Stimulated activated CD8-positive, alpha-beta memory T cell treated with anti-CD3 and anti-CD28 coated beads, Interleukin-12 subunit alpha, Interleukin-12 subunit beta, amount 100 ng/mL, for 1 hour (primary cell): ENCODE measurements around the gene ARID3C.

ENCODE experiments used
- DNase-seq: peaks from one replicate; pipeline ENCODE4 v3.0.0-alpha.2; 2020; ENCODE audit warnings: low read depth

Gene ARID3C, protein sequence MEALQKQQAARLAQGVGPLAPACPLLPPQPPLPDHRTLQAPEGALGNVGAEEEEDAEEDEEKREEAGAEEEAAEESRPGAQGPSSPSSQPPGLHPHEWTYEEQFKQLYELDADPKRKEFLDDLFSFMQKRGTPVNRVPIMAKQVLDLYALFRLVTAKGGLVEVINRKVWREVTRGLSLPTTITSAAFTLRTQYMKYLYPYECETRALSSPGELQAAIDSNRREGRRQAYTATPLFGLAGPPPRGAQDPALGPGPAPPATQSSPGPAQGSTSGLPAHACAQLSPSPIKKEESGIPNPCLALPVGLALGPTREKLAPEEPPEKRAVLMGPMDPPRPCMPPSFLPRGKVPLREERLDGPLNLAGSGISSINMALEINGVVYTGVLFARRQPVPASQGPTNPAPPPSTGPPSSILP

GRCh38 chr9:34628656-34629490 lies at the start of gene ARID3C:
Gene ARID3C (minus strand): TSS chr9:34629066. CDS start chr9:34628014, 1,052 bp downstream.
- DNase-seq, result no peak

GRCh38 chr9:34675869-34676268 lies 47.0 kb upstream of the ARID3C start:
- DNase-seq, result no peak

- peak; percentile 38 for DNase-seq
Measured at GRCh38 chr9:34675048-34675714, 46.3 kb upstream of the ARID3C start.

GRCh38 chr9:34674440-34674839 lies 45.6 kb upstream of the ARID3C start:
- DNase-seq, result no peak

GRCh38 chr9:34671307-34671706 lies 42.4 kb upstream of the ARID3C start:
- DNase-seq, result no peak

GRCh38 chr9:34669809-34670562 lies 41.1 kb upstream of the ARID3C start:
- no peak for DNase-seq

DNA sequence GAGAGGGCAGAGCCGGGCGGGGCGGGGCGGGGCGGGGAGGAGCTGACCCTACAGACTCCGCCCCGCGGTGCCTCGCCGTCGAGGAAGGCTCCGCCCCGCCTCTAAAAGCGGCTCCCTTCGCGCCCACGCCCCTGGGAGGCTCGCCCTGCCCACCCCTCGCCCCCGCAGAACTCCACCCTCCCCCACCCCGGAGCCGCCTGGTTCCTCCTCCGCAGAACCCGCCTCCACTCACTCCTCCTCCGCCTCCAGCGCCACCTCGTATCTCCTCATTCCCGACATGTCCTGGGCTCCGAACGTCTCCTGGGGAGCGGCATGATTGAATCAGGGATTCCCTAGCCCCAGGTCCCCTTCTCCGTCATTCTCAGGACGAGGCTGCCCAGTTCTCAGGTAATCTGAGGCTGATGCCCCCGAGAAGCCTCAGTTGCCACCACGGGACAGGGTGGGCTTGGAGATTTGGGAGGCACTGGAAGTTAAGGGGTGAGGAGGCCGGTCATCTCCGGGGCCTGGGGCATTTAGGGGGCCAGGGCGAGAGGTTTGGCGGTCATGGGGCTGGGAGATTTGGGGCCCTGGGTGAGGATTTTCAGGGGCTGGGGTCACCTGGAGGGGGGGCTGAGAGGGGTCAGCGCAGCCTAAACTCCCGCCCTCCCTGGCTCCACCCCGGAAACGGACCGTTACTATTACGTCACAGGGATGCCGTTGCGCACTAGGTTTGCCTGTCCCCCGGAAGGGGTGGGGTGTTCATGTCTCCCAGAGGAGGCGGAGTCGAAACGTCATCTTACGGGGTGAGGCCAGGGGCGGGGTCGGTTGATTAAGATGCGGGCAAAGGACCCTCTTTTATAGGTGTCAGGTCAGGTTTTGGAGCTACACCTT lies 36.8 kb upstream of the ARID3C start:
- DNase-seq, result peak; percentile 86

DNA sequence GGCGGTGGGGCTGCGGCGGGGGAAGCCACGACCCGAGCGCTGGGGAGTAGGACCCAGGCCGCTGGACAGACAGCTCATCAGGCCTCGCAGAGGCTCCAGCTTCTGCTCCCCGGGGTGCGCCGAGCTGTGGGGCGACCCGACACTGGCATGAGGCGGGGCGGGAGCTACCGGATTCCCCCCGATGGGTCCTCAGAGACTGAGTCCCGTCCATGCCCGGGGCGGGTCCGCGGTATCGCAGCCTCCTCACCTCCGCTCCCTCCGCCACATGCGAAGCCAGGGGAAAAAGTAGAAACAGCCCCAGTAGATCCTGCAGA lies 36.2 kb upstream of the ARID3C start:
- no peak for DNase-seq

DNA sequence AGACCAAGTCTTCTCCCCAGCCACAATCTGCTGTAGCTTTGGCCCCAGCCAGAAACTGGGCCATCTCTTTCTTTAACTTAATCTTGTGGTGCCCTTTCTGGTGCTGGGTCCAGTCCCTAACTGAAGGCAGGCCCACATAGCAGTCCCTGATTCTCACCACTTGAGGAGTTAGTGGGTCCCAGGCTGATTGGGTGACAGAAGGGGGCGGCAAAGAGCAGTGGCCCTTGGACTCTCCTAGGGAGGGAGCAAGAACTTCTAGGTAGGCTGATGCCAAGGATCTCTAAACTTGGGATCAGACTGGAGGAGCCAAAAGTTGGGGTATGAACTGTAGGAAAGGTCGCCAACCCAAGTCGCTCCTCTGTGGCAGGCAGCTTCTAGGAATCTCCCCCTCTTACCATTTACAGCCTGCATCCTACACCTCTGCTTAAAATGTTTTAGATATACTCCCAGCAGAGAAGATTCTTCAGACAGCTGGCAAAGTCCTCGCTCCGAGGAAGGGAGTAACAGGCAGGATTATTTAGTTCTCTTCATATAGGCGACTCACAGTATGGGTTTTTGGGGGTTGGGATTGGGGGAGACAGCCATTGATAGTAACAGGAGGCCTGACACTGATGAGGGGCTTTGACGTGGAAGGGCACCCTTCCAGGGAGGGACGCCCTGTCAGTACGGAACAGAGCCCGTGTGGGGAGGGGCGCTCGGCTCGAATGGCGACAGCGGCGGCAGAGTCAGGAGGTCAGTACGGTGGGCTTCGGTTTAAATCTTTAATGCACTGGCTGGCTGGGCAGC lies 35.6 kb upstream of the ARID3C start:
- peak; percentile 56 for DNase-seq

GRCh38 chr9:34663303-34663605 lies 34.4 kb upstream of the ARID3C start:
- DNase-seq, result no peak

- DNase-seq, result no peak
Measured at GRCh38 chr9:34662526-34663302, 33.8 kb upstream of the ARID3C start, which contains the start of gene CCL27. Gene CCL27 (minus strand): TSS chr9:34662657. CDS start chr9:34662633, 24 bp downstream.

DNA sequence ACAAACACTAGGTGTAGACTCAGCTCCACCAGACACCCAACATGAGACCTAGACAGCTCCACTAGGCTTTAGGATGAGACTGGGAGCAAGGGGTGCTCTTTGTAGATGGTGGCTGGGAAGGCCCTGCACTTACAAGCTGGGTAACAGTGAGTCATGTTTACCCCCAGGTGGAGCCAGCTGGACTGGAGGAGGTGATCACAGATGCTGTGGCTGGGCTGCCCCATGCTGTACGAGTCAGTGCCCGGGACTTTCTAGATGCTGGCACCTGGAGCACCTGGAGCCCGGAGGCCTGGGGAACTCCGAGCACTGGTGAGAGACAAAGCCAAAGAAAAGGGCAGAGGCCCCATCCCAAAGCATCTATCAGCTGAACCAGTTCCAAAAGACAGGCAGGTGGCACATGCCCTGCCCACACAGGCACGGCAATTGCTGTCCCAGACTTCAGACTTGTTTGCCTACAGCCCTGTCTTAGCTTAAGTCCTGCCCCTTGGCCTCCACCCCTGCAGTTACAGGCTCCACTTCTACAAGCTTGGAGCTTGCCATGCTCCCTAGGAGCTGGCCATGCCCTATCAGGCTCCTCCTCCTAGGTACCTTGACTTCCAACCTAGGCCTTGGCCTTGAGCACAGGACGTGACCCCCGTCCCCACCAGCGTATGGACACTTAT lies 30.9 kb upstream of the ARID3C start:
- no peak for DNase-seq

DNA sequence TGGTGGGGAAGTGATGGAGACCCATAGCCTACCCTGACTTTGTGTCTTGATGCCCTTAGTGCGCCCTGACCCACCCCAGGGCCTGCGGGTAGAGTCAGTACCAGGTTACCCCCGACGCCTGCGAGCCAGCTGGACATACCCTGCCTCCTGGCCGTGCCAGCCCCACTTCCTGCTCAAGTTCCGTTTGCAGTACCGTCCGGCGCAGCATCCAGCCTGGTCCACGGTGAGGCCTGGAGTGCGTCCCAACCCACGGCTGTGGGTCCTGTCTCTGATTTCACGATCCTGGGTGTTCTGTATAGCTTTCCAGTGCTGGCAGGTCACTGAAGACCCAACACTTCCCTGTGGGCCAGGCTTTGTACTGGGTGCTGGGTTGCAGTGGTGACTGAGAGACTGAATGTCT lies 29.6 kb upstream of the ARID3C start:
- DNase-seq, result no peak

DNA sequence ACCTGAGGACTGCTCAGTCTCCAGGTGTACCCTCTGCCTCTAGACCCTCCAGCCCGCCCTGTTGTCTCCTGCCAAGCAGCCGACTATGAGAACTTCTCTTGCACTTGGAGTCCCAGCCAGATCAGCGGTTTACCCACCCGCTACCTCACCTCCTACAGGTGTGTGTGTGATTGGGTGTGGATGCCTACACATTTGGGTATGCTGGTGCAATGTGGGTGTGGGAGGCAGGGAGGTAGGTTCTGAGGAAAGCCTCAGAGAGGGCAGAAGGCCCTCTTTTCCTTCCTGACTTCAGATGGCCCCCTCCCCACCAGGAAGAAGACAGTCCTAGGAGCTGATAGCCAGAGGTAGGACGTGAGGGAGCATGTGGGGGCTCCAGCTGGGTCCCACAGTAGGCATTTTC lies 28.1 kb upstream of the ARID3C start:
- no peak for DNase-seq

DNA sequence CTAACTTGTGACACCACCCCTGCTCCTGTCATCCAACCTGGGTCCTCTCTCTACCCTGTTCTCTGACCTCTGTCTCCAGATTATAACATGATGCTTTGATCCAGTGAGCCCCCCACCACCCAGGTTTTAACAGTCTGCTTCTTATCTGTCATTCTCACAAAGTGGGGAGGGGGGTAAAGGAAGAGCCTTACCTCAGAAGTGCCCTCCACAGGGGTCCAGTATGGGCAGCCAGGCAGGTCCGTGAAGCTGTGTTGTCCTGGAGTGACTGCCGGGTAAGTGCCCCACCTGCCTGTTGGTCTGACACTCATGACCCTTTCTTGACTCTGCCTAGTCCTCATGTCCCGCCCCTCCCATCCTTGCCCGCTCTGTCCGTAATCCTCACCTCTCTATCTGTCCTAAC lies 26.5 kb upstream of the ARID3C start:
- no peak for DNase-seq

DNA sequence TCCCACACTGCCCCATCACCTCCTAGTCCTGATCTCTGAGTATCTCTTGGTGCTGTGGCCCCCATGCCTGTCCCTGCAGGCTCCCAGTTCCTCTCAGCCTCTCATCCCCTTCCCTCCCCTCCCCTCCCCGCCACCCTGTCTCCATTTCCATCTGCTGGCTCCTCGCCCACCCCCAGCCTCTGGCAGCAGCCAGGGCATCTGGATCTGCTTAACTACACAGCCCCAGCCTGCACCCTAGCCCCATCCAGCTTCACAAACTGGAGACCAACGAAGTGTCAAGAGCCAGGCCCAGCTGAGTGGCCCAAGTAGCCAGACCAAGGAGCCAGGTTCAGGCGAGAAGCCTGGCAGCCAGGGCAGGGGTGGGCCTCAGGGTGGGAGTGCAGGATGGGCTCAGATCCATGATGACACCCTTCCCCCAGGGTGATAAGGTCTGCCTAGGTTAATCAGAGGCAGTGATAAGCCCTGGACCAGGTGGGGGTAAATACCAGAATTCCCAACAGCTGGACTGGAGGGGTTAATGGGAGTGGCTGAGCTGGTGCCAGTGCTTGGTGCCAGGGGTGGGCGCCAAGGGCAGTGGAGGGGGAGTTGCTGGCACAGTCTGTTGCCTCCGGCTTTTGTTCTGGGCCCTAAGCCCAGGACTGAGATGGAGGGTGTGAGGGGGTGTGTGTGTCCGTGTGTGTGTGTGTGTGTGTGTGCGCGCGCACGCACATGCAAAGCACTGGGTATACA lies 25.6 kb upstream of the ARID3C start:
- DNase-seq, result no peak

- DNase-seq, result no peak
Measured at GRCh38 chr9:34653151-34654072, 24.5 kb upstream of the ARID3C start.
